ENCODE results near the gene GP1BA.

The GP1BA gene

GRCh38 chr17:4896332-4897197, 35.5 kb upstream of the GP1BA start:
- no peak overlapping the region for H2BK120ac ChIP-seq (ENCODE audit: low read depth, low read length)
- H3K23ac ChIP-seq (ENCODE audit: low read length), result no peak overlapping the region
- H2AK5ac ChIP-seq (ENCODE audit: low read length), result no peak overlapping the region
- no peaks in the 10 kb centered on the region for H3K27me3 ChIP-seq (ENCODE audit: insufficient read depth, low read length, poor library complexity)
- no peak overlapping the region for H3K4ac ChIP-seq (ENCODE audit: low read depth, low read length)
- no CpG with 5 or more reads among the region's 27 CpGs for WGBS (ENCODE audit: extremely low coverage, insufficient coverage, low lambda C conversion rate)
- no peak overlapping the region for H4K8ac ChIP-seq (ENCODE audit: low read depth, low read length)
- H3K36me3 ChIP-seq (ENCODE audit: control insufficient read depth, insufficient read depth, low read length), result peaks cover 4% of the 10 kb centered on the region
- no peak overlapping the region for H2BK5ac ChIP-seq (ENCODE audit: low read length)
- H3K4me1 ChIP-seq (ENCODE audit: control insufficient read depth, low read depth, low read length), result no peaks in the 10 kb centered on the region
- no peak overlapping the region for H3K27ac ChIP-seq (ENCODE audit: low read depth, low read length)
- no peak overlapping the region for H3K4me3 ChIP-seq (ENCODE audit: low read length)
- H4K5ac ChIP-seq (ENCODE audit: low read length), result no peak overlapping the region
- no peaks in the 10 kb centered on the region for H3K79me1 ChIP-seq (ENCODE audit: low read length)
- no peak overlapping the region for H2BK15ac ChIP-seq (replicated peaks; ENCODE audit: low read depth)
- H3K4me2 ChIP-seq (ENCODE audit: low read length), result no peak overlapping the region
- no peak overlapping the region for H3K18ac ChIP-seq (ENCODE audit: low read length)
- DNase-seq, result no peak
- no peaks in the 10 kb centered on the region for H3K79me2 ChIP-seq (ENCODE audit: control insufficient read depth, insufficient read depth, low read length)
- no peak overlapping the region for H3K56ac ChIP-seq (ENCODE audit: low read length)
- no peak overlapping the region for H3K9ac ChIP-seq (ENCODE audit: low read length)

GRCh38 chr17:4897198-4897687, 34.8 kb upstream of the GP1BA start:
- no peak overlapping the region for H3K18ac ChIP-seq (ENCODE audit: low read length)
- H2BK120ac ChIP-seq (ENCODE audit: low read depth, low read length), result no peak overlapping the region
- H3K4me2 ChIP-seq (ENCODE audit: low read length), result no peak overlapping the region
- no peak overlapping the region for H2BK15ac ChIP-seq (replicated peaks; ENCODE audit: low read depth)
- H3K27ac ChIP-seq (ENCODE audit: low read depth, low read length), result no peak overlapping the region
- H4K8ac ChIP-seq (ENCODE audit: low read depth, low read length), result no peak overlapping the region
- H3K36me3 ChIP-seq (ENCODE audit: control insufficient read depth, insufficient read depth, low read length), result peaks cover 4% of the 10 kb centered on the region
- H2BK5ac ChIP-seq (ENCODE audit: low read length), result no peak overlapping the region
- WGBS (ENCODE audit: extremely low coverage, insufficient coverage, low lambda C conversion rate), result no CpG with 5 or more reads among the region's 10 CpGs
- no peak overlapping the region for H3K56ac ChIP-seq (ENCODE audit: low read length)
- no peaks in the 10 kb centered on the region for H3K27me3 ChIP-seq (ENCODE audit: insufficient read depth, low read length, poor library complexity)
- H3K79me1 ChIP-seq (ENCODE audit: low read length), result no peaks in the 10 kb centered on the region
- no peak overlapping the region for H3K4me3 ChIP-seq (ENCODE audit: low read length)
- H3K4me1 ChIP-seq (ENCODE audit: control insufficient read depth, low read depth, low read length), result no peaks in the 10 kb centered on the region
- H3K4ac ChIP-seq (ENCODE audit: low read depth, low read length), result no peak overlapping the region
- no peak overlapping the region for H4K5ac ChIP-seq (ENCODE audit: low read length)
- H3K9ac ChIP-seq (ENCODE audit: low read length), result no peak overlapping the region
- H3K79me2 ChIP-seq (ENCODE audit: control insufficient read depth, insufficient read depth, low read length), result no peaks in the 10 kb centered on the region
- no peak overlapping the region for H3K23ac ChIP-seq (ENCODE audit: low read length)
- no peak overlapping the region for H2AK5ac ChIP-seq (ENCODE audit: low read length)
- no peak for DNase-seq

GRCh38 chr17:4897785-4898184, 34.3 kb upstream of the GP1BA start:
- Histone ChIP-seq H2BK120ac (ENCODE audit: low read depth, low read length) (no peak overlapping the region), H3K23ac (ENCODE audit: low read length) (no peak overlapping the region), H3K56ac (ENCODE audit: low read length) (no peak overlapping the region), H3K18ac (ENCODE audit: low read length) (no peak overlapping the region), H3K27ac (ENCODE audit: low read depth, low read length) (no peak overlapping the region), H3K4me3 (ENCODE audit: low read length) (no peak overlapping the region), H3K79me2 (ENCODE audit: control insufficient read depth, insufficient read depth, low read length) (no peaks in the 10 kb centered on the region), H4K8ac (ENCODE audit: low read depth, low read length) (no peak overlapping the region), H2AK5ac (ENCODE audit: low read length) (no peak overlapping the region), H3K4me1 (ENCODE audit: control insufficient read depth, low read depth, low read length) (no peaks in the 10 kb centered on the region), H4K5ac (ENCODE audit: low read length) (no peak overlapping the region), H3K36me3 (ENCODE audit: control insufficient read depth, insufficient read depth, low read length) (peaks cover 2% of the 10 kb centered on the region), H3K9ac (ENCODE audit: low read length) (no peak overlapping the region), H3K4me2 (ENCODE audit: low read length) (no peak overlapping the region), H3K27me3 (ENCODE audit: insufficient read depth, low read length, poor library complexity) (no peaks in the 10 kb centered on the region), H3K4ac (ENCODE audit: low read depth, low read length) (no peak overlapping the region), H2BK15ac (replicated peaks; ENCODE audit: low read depth) (no peak overlapping the region), H2BK5ac (ENCODE audit: low read length) (no peak overlapping the region), H3K79me1 (ENCODE audit: low read length) (no peaks in the 10 kb centered on the region)
- no peak for DNase-seq
- no CpG with 5 or more reads among the region's 5 CpGs for WGBS (ENCODE audit: extremely low coverage, insufficient coverage, low lambda C conversion rate)

- Histone ChIP-seq H2AK5ac (ENCODE audit: low read length) (no peak overlapping the region), H3K4ac (ENCODE audit: low read depth, low read length) (no peak overlapping the region), H2BK5ac (ENCODE audit: low read length) (no peak overlapping the region), H3K4me3 (ENCODE audit: low read length) (no peak overlapping the region), H3K27ac (ENCODE audit: low read depth, low read length) (no peak overlapping the region), H3K4me1 (ENCODE audit: control insufficient read depth, low read depth, low read length) (no peaks in the 10 kb centered on the region), H3K56ac (ENCODE audit: low read length) (no peak overlapping the region), H2BK120ac (ENCODE audit: low read depth, low read length) (no peak overlapping the region), H3K23ac (ENCODE audit: low read length) (no peak overlapping the region), H3K4me2 (ENCODE audit: low read length) (no peak overlapping the region), H2BK15ac (replicated peaks; ENCODE audit: low read depth) (no peak overlapping the region), H4K5ac (ENCODE audit: low read length) (no peak overlapping the region), H3K27me3 (ENCODE audit: insufficient read depth, low read length, poor library complexity) (no peaks in the 10 kb centered on the region), H3K79me2 (ENCODE audit: control insufficient read depth, insufficient read depth, low read length) (no peaks in the 10 kb centered on the region), H3K18ac (ENCODE audit: low read length) (no peak overlapping the region), H3K79me1 (ENCODE audit: low read length) (no peaks in the 10 kb centered on the region), H4K8ac (ENCODE audit: low read depth, low read length) (no peak overlapping the region), H3K36me3 (ENCODE audit: control insufficient read depth, insufficient read depth, low read length) (peaks cover 2% of the 10 kb centered on the region), H3K9ac (ENCODE audit: low read length) (no peak overlapping the region)
- no peak for DNase-seq
- WGBS (ENCODE audit: extremely low coverage, insufficient coverage, low lambda C conversion rate), result no CpG with 5 or more reads among the region's 8 CpGs
Observed at GRCh38 chr17:4898351-4898750, 33.7 kb upstream of the GP1BA start.

- Histone ChIP-seq H3K27me3 (ENCODE audit: insufficient read depth, low read length, poor library complexity) (no peaks in the 10 kb centered on the region), H3K4me1 (ENCODE audit: control insufficient read depth, low read depth, low read length) (no peaks in the 10 kb centered on the region), H3K4me2 (ENCODE audit: low read length) (no peak overlapping the region), H3K27ac (ENCODE audit: low read depth, low read length) (no peak overlapping the region), H3K36me3 (ENCODE audit: control insufficient read depth, insufficient read depth, low read length) (peaks cover 2% of the 10 kb centered on the region), H2BK5ac (ENCODE audit: low read length) (no peak overlapping the region), H4K5ac (ENCODE audit: low read length) (no peak overlapping the region), H2BK120ac (ENCODE audit: low read depth, low read length) (no peak overlapping the region), H4K8ac (ENCODE audit: low read depth, low read length) (no peak overlapping the region), H2BK15ac (replicated peaks; ENCODE audit: low read depth) (no peak overlapping the region), H3K9ac (ENCODE audit: low read length) (no peak overlapping the region), H3K4me3 (ENCODE audit: low read length) (no peak overlapping the region), H3K56ac (ENCODE audit: low read length) (no peak overlapping the region), H3K23ac (ENCODE audit: low read length) (no peak overlapping the region), H3K4ac (ENCODE audit: low read depth, low read length) (no peak overlapping the region), H3K18ac (ENCODE audit: low read length) (no peak overlapping the region), H2AK5ac (ENCODE audit: low read length) (no peak overlapping the region), H3K79me1 (ENCODE audit: low read length) (no peaks in the 10 kb centered on the region), H3K79me2 (ENCODE audit: control insufficient read depth, insufficient read depth, low read length) (no peaks in the 10 kb centered on the region)
- DNase-seq, result no peak
- no CpG with 5 or more reads among the region's 34 CpGs for WGBS (ENCODE audit: extremely low coverage, insufficient coverage, low lambda C conversion rate)
Observed at GRCh38 chr17:4898927-4899326, 33.1 kb upstream of the GP1BA start.
